Breast epithelium (tissue), 4 donors: ENCODE measurements around the gene PRRT1B. TPM values are rescaled to one million over a fixed set of nuclear protein-coding genes. Genes with fewer than 3 reads are reported as not detected.
A peak's percentile ranks its signal among the peaks of the same experiment; 100 is the strongest.
"Not testable (repeated sequence)": the region's sequence is repeated elsewhere in the genome, so short reads cannot be mapped to it uniquely, and the experiment has no call there.

Experiments
- DNase-seq, 2 donors: peaks; one replicate each; pipeline ENCODE4 v3.0.0-alpha.2; 2019; ENCODE audit warnings: low spot score in 2 of 2
- H3K27ac ChIP-seq, 2 donors: fragments of 200-600 bp; sonication (generic) in 1 of 2; one replicate each; pipeline ENCODE4 v1.5.1; 2016 to 2019; ENCODE audit warnings: mild to moderate bottlenecking in 1 of 2
- H3K27me3 ChIP-seq, 2 donors: fragments of 200-600 bp; sonication (generic) in 1 of 2; one replicate each; pipeline versions ENCODE4 v1.5.1 to v1.6.0; 2017 to 2019; ENCODE audit warnings: control low read depth in 1 of 2, mild to moderate bottlenecking in 1 of 2
- H3K36me3 ChIP-seq: fragments of 200-600 bp; one replicate; pipeline ENCODE4 v1.5.1; 2019
- H3K4me1 ChIP-seq, 2 donors: fragments of 200-600 bp; sonication (generic); one replicate each; pipeline ENCODE4 v1.5.1; 2016 to 2019; ENCODE audit warnings: control low read depth in 1 of 2
- H3K4me3 ChIP-seq, 3 donors: fragments of 200-600 bp; sonication (generic); 1 replicate in 2 of 3; 2 replicates in 1 of 3; pipeline ENCODE4 v1.5.1; 2016 to 2019; ENCODE audit warnings: mild to moderate bottlenecking in 3 of 3, moderate library complexity in 2 of 3
- H3K9me3 ChIP-seq, 2 donors: fragments of 200-600 bp; sonication (generic) in 1 of 2; one replicate each; pipeline ENCODE4 v1.5.1; 2016 to 2019; ENCODE audit warnings: control low read depth in 1 of 2
- POLR2A ChIP-seq: fragments of 450-650 bp; IDR thresholded peaks from one replicate; pipeline ENCODE4 v1.6.1; 2016; ENCODE audit warnings: antibody characterized with exemption, mild to moderate bottlenecking, moderate library complexity
- POLR2AphosphoS5 ChIP-seq, 3 donors: sonication (generic); formaldehyde crosslinking; IDR thresholded peaks; one replicate each; pipeline ENCODE4 v1.6.1; 2017; ENCODE audit warnings: antibody characterized with exemption in 3 of 3
- intact Hi-C: fragments of 100-400 bp; cut with DNase I; formaldehyde crosslinking; loops from one replicate; pipeline ENCODE4 v1.15.1; 2023; ENCODE audit warnings: low total_unique reads
- total RNA-seq, 3 donors: library from RNA; depleted of rRNA; stranded (reverse); fragments of >200 nt; gene quantifications; one replicate each; pipeline ENCODE4 v1.1.0, GENCODE V29; 2016
- TF ChIP-seq, protein P1 (sequence below), 3 donors: fragments of 450-650 bp; IDR thresholded peaks; one replicate each; pipeline ENCODE4 v1.5.1; 2016 to 2017; ENCODE audit warnings: antibody characterized with exemption in 3 of 3, mild to moderate bottlenecking in 3 of 3, moderate library complexity in 3 of 3

The PRRT1B gene
- total RNA-seq, 3 donors from 2014 or later: 0.33 TPM; not detected in 2

DNA sequence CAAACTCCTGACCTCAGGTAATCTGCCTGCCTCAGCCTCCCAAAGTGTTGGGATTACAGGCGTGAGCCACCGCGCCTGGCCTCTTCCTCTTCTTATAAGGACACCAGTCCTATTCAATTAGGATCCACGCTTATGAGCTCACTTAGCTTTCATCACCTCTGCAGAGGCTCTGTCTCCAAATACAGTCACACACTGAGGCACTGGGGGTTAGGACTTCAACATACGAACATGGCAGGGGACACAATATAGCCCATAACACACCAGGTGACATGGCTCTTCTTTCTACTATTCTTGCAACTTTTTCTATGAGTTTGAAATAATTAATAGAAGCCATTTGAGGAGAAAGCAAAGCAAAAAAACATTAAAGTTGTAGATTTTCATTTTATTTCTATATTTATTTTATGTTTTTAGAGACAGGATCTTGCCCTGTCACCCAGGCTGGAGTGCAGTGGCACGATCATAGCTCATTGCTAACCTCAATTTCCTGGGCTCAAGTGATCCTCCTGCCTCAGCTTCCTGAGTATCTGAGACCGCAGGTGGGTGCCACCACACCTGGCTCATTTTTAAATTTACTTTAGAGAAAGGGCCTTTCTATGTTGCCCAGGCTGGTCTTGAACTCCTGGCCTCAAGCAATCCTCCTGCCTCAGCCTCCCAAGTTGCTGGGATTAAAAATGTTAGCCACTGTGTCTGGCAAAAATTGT lies 6.0 kb upstream of the PRRT1B start:
- intact Hi-C loops: no loop called here
- H3K27ac ChIP-seq: no peak overlapping the region
- H3K36me3 ChIP-seq: no peaks in the 10 kb centered on the region
- H3K9me3 ChIP-seq: peaks cover 19 to 23% of the 10 kb centered on the region in 2 donors
- no peaks in the 10 kb centered on the region for H3K4me1 ChIP-seq
- H3K4me3 ChIP-seq: no peak overlapping the region
- TF ChIP-seq POLR2AphosphoS5 (IDR thresholded peaks at IDR 0.05) (no peak), POLR2A (no peak)
- TF ChIP-seq, protein P1, sequence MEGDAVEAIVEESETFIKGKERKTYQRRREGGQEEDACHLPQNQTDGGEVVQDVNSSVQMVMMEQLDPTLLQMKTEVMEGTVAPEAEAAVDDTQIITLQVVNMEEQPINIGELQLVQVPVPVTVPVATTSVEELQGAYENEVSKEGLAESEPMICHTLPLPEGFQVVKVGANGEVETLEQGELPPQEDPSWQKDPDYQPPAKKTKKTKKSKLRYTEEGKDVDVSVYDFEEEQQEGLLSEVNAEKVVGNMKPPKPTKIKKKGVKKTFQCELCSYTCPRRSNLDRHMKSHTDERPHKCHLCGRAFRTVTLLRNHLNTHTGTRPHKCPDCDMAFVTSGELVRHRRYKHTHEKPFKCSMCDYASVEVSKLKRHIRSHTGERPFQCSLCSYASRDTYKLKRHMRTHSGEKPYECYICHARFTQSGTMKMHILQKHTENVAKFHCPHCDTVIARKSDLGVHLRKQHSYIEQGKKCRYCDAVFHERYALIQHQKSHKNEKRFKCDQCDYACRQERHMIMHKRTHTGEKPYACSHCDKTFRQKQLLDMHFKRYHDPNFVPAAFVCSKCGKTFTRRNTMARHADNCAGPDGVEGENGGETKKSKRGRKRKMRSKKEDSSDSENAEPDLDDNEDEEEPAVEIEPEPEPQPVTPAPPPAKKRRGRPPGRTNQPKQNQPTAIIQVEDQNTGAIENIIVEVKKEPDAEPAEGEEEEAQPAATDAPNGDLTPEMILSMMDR (IDR thresholded peaks at IDR 0.05): no peak
- DNase-seq: no peak
- H3K27me3 ChIP-seq: no peaks in the 10 kb centered on the region

DNA sequence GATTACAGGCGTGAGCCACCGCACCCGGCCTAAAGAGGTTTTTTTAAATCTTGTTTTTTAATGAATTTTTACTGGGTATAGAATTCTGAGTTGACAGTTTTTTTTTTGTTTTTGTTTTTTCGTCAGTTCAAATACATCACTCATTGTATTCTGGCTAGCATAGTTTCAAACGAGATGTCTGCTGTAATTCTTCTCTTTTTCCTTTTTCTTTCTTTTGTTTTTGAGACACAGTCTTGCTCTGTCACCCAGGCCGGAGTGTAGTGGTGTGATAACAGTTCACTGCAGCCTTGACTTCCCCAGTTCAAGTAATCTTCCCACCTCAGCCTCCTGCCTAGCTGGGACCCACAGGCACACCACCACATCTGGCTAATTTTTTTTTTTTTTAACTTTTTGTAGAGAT lies 2.2 kb upstream of the PRRT1B start:
- TF ChIP-seq, protein P1 (IDR thresholded peaks at IDR 0.05): no peak
- Histone ChIP-seq H3K9me3 (peaks cover 20 to 23% of the 10 kb centered on the region in 2 donors), H3K4me1 (peaks cover 0 to 7% of the 10 kb centered on the region in 2 donors), H3K27ac (no peak overlapping the region), H3K36me3 (no peaks in the 10 kb centered on the region), H3K4me3 (no peak overlapping the region), H3K27me3 (peaks cover 12 to 20% of the 10 kb centered on the region in 2 donors)
- intact Hi-C loops: no loop called here
- no peak for DNase-seq

DNA sequence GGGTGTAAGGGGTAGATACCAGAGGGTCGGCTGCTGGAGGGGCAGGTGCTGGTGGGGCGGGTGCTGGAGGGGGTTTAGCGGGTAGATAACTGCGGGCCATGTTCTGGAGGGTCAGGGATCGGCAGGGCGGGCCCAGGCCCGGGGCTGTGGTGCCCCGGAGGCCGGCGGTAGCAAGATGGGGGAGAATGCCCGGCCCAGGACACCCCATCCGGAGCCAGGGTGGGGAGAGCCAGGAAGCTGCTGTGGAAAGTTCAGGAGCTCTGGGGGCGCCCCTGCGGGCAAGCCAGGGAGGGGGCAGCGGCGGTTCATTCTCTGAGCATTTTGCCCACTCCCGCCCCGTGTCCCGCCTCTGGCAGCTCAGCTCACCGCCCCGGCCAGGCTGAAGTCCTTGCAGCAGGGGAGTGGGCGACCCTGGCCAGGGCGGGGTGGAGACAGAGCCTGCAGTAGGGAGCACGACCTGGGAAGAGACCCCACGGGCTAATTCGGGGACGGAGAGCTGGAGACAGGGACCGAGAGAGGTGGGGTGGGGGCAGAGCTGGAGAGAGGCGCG lies 538 bp downstream of the PRRT1B start:
- H3K36me3 ChIP-seq: no peaks in the 10 kb centered on the region
- peaks cover 20 to 23% of the 10 kb centered on the region in 2 donors for H3K9me3 ChIP-seq
- intact Hi-C loops: no loop called here
- no peak for TF ChIP-seq POLR2AphosphoS5 (IDR thresholded peaks at IDR 0.05)
- TF ChIP-seq POLR2A: no peak
- TF ChIP-seq, protein P1 (IDR thresholded peaks at IDR 0.05): no peak
- no peak for DNase-seq
- H3K4me3 ChIP-seq: peak overlapping the region in 2 of 3 donors; percentile 35 to 52
- H3K27me3 ChIP-seq: peaks cover 12 to 20% of the 10 kb centered on the region in 2 donors
- H3K27ac ChIP-seq: no peak overlapping the region
- H3K4me1 ChIP-seq: peaks cover 0 to 7% of the 10 kb centered on the region in 2 donors

DNA sequence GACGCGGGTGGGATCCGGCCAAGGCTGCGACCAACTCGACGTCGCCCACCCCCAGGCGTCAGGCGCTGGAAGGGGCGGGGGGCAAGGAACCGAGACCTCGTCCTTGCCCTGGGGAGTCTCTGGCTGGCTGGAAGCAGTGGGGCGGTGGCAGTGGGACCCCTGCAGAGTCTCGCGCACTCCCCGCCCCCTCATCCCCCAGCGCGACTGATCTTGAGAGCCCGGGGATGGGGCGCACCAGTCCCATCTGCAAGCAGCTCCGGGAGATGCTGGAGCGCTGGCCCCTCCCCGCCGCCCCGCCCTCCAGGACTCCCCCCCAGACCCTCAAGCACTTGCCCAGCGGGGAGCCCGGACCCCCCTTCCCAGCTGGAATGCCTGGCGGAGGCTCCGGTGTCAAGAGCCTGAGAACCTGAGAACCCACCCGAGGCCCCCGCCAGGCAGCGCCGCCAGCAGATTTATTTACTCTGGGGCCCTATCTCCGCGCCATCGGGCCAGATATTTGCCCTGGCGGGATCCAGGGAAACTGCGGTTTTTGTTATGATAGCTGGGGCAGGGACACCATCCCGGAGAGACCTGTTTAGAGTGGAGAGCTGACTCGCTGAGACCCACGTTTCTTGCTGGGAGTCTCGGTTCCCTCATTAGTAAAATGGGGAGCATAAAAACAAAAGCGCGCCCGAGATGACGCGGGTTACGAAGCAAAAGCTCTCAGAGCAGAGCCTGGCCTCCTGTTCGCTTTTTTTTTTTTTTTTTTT lies 1.2 kb downstream of the PRRT1B start:
- Histone ChIP-seq H3K27me3 (peaks cover 12 to 20% of the 10 kb centered on the region in 2 donors), H3K36me3 (no peaks in the 10 kb centered on the region), H3K4me1 (peaks cover 0 to 7% of the 10 kb centered on the region in 2 donors), H3K27ac (no peak overlapping the region), H3K9me3 (peaks cover 20 to 23% of the 10 kb centered on the region in 2 donors), H3K4me3 (peak overlapping the region; percentile 7 to 52 (median 35))
- TF ChIP-seq POLR2AphosphoS5 (IDR thresholded peaks at IDR 0.05) (no peak), POLR2A (no peak)
- TF ChIP-seq, protein P1 (IDR thresholded peaks at IDR 0.05): no peak
- DNase-seq: no peak
- intact Hi-C loops: no loop called here

DNA sequence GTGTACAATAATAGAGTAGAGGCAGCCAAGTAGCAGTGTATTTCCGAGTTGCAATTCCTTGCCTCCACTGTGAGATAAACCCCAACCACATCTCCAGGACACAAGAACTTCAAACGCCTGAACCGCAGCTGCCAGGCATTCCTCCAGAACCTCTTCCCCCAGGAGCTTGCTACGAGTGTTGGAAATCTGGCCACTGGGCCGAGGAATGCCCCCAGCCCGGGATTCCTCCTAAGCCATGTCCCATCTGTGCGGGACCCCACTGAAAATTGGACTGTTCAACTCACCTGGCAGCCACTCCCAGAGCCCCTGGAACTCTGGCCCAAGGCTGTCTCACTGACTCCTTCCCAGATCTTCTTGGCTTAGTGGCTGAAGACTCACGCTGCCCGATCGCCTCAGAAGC lies 3.9 kb downstream of the PRRT1B start:
- H3K9me3 ChIP-seq, DNase-seq, H3K27ac ChIP-seq, H3K36me3 ChIP-seq, H3K4me1 ChIP-seq, H3K4me3 ChIP-seq, intact Hi-C loops: not testable (repeated sequence)
- peaks cover 12 to 32% of the 10 kb centered on the region in 2 donors for H3K27me3 ChIP-seq

DNA sequence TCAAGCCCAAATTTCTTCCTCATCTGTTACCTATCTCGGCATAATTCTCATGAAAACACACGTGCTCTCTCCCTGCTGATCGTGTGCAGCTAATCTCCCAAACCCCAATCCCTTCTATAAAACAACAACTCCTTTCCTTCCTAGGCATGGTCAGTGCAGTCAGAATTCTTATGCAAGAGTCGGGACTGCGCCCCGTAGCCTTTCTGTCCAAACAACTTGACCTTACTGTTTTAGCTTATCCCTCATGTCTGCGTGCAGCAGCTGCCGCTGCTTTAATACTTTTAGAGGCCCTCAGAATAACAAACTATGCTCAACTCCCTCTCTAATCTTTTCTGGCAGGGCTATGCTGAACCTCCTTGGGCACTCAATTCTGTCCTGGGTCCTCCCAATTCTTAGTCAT lies 5.1 kb downstream of the PRRT1B start:
- H3K9me3 ChIP-seq: not testable (repeated sequence)

More for the DNA sequence above, 5.1 kb downstream of the PRRT1B start:
- H3K36me3 ChIP-seq, H3K4me3 ChIP-seq, DNase-seq, intact Hi-C loops, H3K27ac ChIP-seq, H3K4me1 ChIP-seq: not testable (repeated sequence)
- peaks cover 14 to 41% of the 10 kb centered on the region in 2 donors for H3K27me3 ChIP-seq
